ENCODE measurements around the gene CIDEC. TPM values are rescaled to one million over a fixed set of nuclear protein-coding genes. Genes with fewer than 3 reads are reported as not detected.

CIDEC gene
- total and polyA plus RNA-seq, 2 of the 13 experiments (the other 11 are each of a cell fraction or from before 2014, with no cell fraction given): 2.5 to 10.4 TPM

- TF ChIP-seq SALL1 (CRISPR knock-in tag; IDR thresholded peaks at IDR 0.05): peak; percentile 36; the same call in 1 of the 2 replicates
- no peak for TF ChIP-seq ZNF772 (CRISPR knock-in tag; IDR thresholded peaks at IDR 0.05)
- TF ChIP-seq GFI1 (CRISPR knock-in tag; IDR thresholded peaks at IDR 0.05; ENCODE audit: borderline replicate concordance): no peak
- TF ChIP-seq ZMYM4 (CRISPR knock-in tag; IDR thresholded peaks at IDR 0.05): peak; percentile 39; the same call in 1 of the 2 replicates
- peak; percentile 35 for TF ChIP-seq SOX5 (CRISPR knock-in tag; IDR thresholded peaks at IDR 0.05; ENCODE audit: borderline replicate concordance)
- TF ChIP-seq ZNF543 (CRISPR knock-in tag; IDR thresholded peaks at IDR 0.05): no peak; the same call in 1 of the 2 replicates
- peak; percentile 47; the same call in 1 of the 2 replicates for TF ChIP-seq ZNF460 (CRISPR knock-in tag; IDR thresholded peaks at IDR 0.05; ENCODE audit: borderline replicate concordance)
- peak; percentile 45; the same call in 1 of the 2 replicates for TF ChIP-seq ZNF558 (CRISPR knock-in tag; IDR thresholded peaks at IDR 0.05; ENCODE audit: borderline replicate concordance)
- 0 out of 4 replicates have a peak, but pooled peaks of 1 of the 2 experiments have one; percentile 5 for TF ChIP-seq ATF4 (CRISPR knock-in tag; IDR thresholded peaks at IDR 0.05)
- TF ChIP-seq CHD2 (IDR thresholded peaks at IDR 0.05; ENCODE audit: low read depth, low read length): no peak
- no peak; the same call in 1 of the 2 replicates for TF ChIP-seq CREM (IDR thresholded peaks at IDR 0.05)
- no peak for TF ChIP-seq CREM (CRISPR knock-in tag; IDR thresholded peaks at IDR 0.05)
- TF ChIP-seq ZNF501 (CRISPR knock-in tag; IDR thresholded peaks at IDR 0.05): peak; percentile 54; the same call in 1 of the 2 replicates
- no peak for TF ChIP-seq SNAI1 (CRISPR knock-in tag; IDR thresholded peaks at IDR 0.05; ENCODE audit: borderline replicate concordance)
- TF ChIP-seq CEBPB (IDR thresholded peaks at IDR 0.05; ENCODE audit: borderline replicate concordance, low read depth, low read length): peak; percentile 56; the same call in 1 of the 2 replicates
- no peak for TF ChIP-seq KLF9 (CRISPR knock-in tag; IDR thresholded peaks at IDR 0.05; ENCODE audit: low read depth)
- TF ChIP-seq ZNF318 (CRISPR knock-in tag; IDR thresholded peaks at IDR 0.05): no peak
- TF ChIP-seq NFIC (IDR thresholded peaks at IDR 0.05; ENCODE audit: low read length): no peak
- 0 out of 2 replicates have a peak, but pooled peaks have one; percentile 45 for TF ChIP-seq ADNP (CRISPR knock-in tag; IDR thresholded peaks at IDR 0.05)
- no peak for TF ChIP-seq RFX3 (CRISPR knock-in tag; IDR thresholded peaks at IDR 0.05)
- TF ChIP-seq PLSCR1 (CRISPR knock-in tag; IDR thresholded peaks at IDR 0.05; ENCODE audit: borderline replicate concordance): no peak
These were observed 18.6 kb upstream of the CIDEC start (continued) for GRCh38 chr3:9898467-9899241.

Data from HepG2 (cell line).